ENCODE results near the gene MEIS2. TPM values are rescaled to one million over a fixed set of nuclear protein-coding genes. Genes with fewer than 3 reads are reported as not detected.

MEIS2 gene
- total RNA-seq, 1 donor from 2014 or later: 76.9 TPM

- Histone ChIP-seq H3K4me1 (no peaks in the 10 kb centered on the region), H3K9me3 (no peaks in the 10 kb centered on the region), H3K27me3 (no peaks in the 10 kb centered on the region), H3K4me3 (no peak overlapping the region), H3K36me3 (no peaks in the 10 kb centered on the region), H3K27ac (no peak overlapping the region)
- no peak for DNase-seq (ENCODE audit: extremely low spot score in 2 of 2)
- intact Hi-C loops (cut with DNase I): no loop called here
- no peak for TF ChIP-seq POLR2AphosphoS5 (IDR thresholded peaks at IDR 0.05; ENCODE audit: insufficient read depth in 1 of 2, low read depth in 1 of 2)
- no peak for TF ChIP-seq CTCF (IDR thresholded peaks at IDR 0.05)
- TF ChIP-seq POLR2A (IDR thresholded peaks at IDR 0.05): no peak
Measured at GRCh38 chr15:37117030-37117429, 16.7 kb upstream of the MEIS2 start.

- intact Hi-C loops (cut with DNase I): no loop called here
- no peak overlapping the region for H3K4me3 ChIP-seq
- H3K9me3 ChIP-seq: no peaks in the 10 kb centered on the region
- no peaks in the 10 kb centered on the region for H3K36me3 ChIP-seq
- H3K27me3 ChIP-seq: no peaks in the 10 kb centered on the region
- TF ChIP-seq POLR2A (IDR thresholded peaks at IDR 0.05) (no peak), CTCF (IDR thresholded peaks at IDR 0.05) (no peak), POLR2AphosphoS5 (IDR thresholded peaks at IDR 0.05; ENCODE audit: insufficient read depth in 1 of 2, low read depth in 1 of 2) (no peak)
- no peak for DNase-seq (ENCODE audit: extremely low spot score in 2 of 2)
- no peak overlapping the region for H3K27ac ChIP-seq
- H3K4me1 ChIP-seq: peaks cover 4% of the 10 kb centered on the region
Measured at GRCh38 chr15:37115538-37115937, 15.2 kb upstream of the MEIS2 start.

GRCh38 chr15:37112971-37113670 lies 12.8 kb upstream of the MEIS2 start:
- no peaks in the 10 kb centered on the region for H3K36me3 ChIP-seq
- TF ChIP-seq POLR2A (IDR thresholded peaks at IDR 0.05) (no peak), POLR2AphosphoS5 (IDR thresholded peaks at IDR 0.05; ENCODE audit: insufficient read depth in 1 of 2, low read depth in 1 of 2) (no peak), CTCF (IDR thresholded peaks at IDR 0.05) (no peak)
- peaks cover 10% of the 10 kb centered on the region for H3K4me1 ChIP-seq
- no peak overlapping the region for H3K4me3 ChIP-seq
- no peaks in the 10 kb centered on the region for H3K27me3 ChIP-seq
- H3K27ac ChIP-seq: no peak overlapping the region
- intact Hi-C loops (cut with DNase I): loop anchor here (5.0 kb wide), 1 partner anchor 611 kb away; no protein-coding TSS in a partner anchor
- no peaks in the 10 kb centered on the region for H3K9me3 ChIP-seq
- DNase-seq (ENCODE audit: extremely low spot score in 2 of 2): no peak

GRCh38 chr15:37112171-37112570 lies 11.8 kb upstream of the MEIS2 start:
- no peaks in the 10 kb centered on the region for H3K9me3 ChIP-seq
- no peaks in the 10 kb centered on the region for H3K27me3 ChIP-seq
- H3K36me3 ChIP-seq: no peaks in the 10 kb centered on the region
- DNase-seq (ENCODE audit: extremely low spot score in 2 of 2): no peak
- H3K4me3 ChIP-seq: no peak overlapping the region
- no peak overlapping the region for H3K27ac ChIP-seq
- H3K4me1 ChIP-seq: peaks cover 10% of the 10 kb centered on the region
- TF ChIP-seq POLR2AphosphoS5 (IDR thresholded peaks at IDR 0.05; ENCODE audit: insufficient read depth in 1 of 2, low read depth in 1 of 2): peak in 1 of 2 donors; percentile 58
- no peak for TF ChIP-seq CTCF (IDR thresholded peaks at IDR 0.05)
- TF ChIP-seq POLR2A (IDR thresholded peaks at IDR 0.05): no peak
- intact Hi-C loops (cut with DNase I): loop anchor here (5.0 kb wide), 1 partner anchor 610 kb away; no protein-coding TSS in a partner anchor

GRCh38 chr15:37111427-37111717 lies 11.0 kb upstream of the MEIS2 start:
- Histone ChIP-seq H3K4me3 (peak overlapping the region; percentile 40 to 51), H3K27ac (peak overlapping the region; percentile 62), H3K9me3 (no peaks in the 10 kb centered on the region), H3K4me1 (peaks cover 10% of the 10 kb centered on the region), H3K27me3 (no peaks in the 10 kb centered on the region), H3K36me3 (no peaks in the 10 kb centered on the region)
- no peak for DNase-seq (ENCODE audit: extremely low spot score in 2 of 2)
- TF ChIP-seq POLR2A (IDR thresholded peaks at IDR 0.05) (no peak), CTCF (IDR thresholded peaks at IDR 0.05) (no peak), POLR2AphosphoS5 (IDR thresholded peaks at IDR 0.05; ENCODE audit: insufficient read depth in 1 of 2, low read depth in 1 of 2) (no peak)
- intact Hi-C loops (cut with DNase I): loop anchor here (5.0 kb wide), 1 partner anchor 609 kb away; no protein-coding TSS in a partner anchor

All from vagina (tissue), 2 donors.